HG02938 (cell line): ENCODE data around the gene ACAT1.
"Not testable (repeated sequence)": the region's sequence is repeated elsewhere in the genome, so short reads cannot be mapped to it uniquely, and the experiment has no call there.

Experiments used
- ATAC-seq: cut with Tn5 transposase; IDR thresholded peaks from one replicate; pipeline ENCODE4 v1.9.1; 2021; ENCODE audit warnings: mild to moderate bottlenecking, moderate library complexity; ENCODE audit not compliant: unreplicated experiment

Gene ACAT1

DNA sequence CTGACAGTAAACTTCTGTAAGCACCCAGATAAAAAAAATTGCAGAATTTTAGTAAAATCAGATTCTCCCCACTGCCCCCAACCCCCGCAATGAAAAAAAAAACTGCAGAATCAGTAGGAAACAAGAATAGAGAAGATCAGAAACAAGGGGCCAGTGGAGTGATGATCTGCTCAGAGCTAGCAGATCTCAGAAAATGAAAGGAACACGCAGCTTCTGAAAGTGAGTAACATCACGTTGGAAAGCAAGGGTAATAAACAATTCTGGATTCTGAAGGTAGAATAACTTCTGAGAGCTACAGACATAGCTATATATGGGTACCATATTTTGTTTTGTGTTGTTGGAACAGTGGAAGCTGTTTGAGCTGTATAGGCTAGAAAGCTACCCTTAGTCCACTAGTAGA is 23.2 kb downstream of the ACAT1 start:
- no peak for ATAC-seq

DNA sequence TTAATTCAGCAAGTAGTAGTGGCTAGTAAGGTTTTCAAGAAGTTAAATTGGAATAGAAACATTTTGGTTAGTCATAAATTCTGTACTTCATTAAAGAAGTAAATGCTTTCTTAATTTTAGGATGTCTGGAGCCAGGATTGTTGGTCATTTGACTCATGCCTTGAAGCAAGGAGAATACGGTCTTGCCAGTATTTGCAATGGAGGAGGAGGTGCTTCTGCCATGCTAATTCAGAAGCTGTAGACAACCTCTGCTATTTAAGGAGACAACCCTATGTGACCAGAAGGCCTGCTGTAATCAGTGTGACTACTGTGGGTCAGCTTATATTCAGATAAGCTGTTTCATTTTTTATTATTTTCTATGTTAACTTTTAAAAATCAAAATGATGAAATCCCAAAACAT is 25.8 kb downstream of the ACAT1 start:
- ATAC-seq = no peak

DNA sequence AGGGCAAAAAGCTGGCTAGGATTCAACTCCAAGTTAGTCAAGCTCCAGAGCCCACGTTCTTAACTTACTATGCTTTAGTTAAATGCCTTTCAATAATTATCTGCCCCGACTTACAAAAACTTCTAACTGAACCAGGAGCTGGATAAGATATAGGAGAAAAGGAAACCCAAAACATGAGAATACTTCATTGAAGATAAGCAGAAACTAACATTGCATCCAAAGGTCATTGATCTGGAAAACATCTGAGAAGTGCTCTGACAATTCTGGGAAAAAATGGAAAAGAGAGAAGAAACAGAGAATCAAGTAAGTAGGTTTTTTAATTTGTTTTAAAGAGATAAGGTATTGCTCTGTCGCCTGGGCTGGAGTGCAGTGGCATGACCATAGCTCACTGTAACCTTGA is 27.2 kb downstream of the ACAT1 start:
- ATAC-seq = no peak

DNA sequence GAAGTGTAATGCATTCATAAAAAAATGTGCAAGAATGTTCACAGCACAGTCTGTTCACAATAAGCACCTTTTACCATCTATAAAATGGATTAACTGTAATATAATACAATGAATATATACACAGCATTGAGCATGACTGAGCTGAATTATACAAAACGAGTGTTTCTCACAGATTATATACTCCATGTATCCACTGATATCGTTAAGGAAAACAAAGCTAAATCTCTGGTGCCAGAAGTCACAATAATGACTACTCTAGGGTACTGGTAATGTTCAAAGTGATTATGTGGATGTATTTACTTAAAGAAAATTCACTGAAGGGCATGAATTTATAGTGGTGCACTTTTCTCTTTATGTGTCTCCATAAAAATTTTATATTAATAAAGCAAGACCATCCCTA is 33.2 kb downstream of the ACAT1 start:
- ATAC-seq = no peak

DNA sequence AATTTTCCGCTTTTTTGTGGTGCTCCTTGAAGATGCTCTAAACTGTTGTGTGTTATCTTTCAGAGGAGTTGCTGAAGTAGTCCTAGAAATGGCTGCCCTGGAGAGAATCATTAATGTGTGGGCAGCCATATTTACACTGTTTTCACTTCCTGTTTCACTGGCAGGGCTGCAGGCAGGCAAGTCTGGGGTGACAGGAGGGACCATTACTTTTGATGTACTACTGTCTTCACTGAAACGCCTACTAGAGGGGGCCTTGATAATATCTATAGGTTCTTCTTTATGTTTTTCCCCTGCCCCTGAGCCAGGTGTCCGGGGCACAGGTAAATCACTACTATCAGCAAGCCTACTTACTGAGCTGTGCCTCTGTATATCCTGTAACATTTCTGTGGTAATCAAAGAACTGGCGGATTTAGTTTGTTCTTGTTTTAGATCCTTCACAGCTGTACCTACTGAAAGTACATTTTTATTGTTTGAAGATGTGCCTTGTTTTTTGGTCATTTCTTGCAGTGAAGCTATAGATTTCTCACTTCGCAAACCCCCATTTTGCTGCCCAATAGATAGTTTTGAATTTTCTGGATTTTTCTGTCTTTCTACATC is 39.7 kb downstream of the ACAT1 start:
- ATAC-seq = peak; percentile 99

DNA sequence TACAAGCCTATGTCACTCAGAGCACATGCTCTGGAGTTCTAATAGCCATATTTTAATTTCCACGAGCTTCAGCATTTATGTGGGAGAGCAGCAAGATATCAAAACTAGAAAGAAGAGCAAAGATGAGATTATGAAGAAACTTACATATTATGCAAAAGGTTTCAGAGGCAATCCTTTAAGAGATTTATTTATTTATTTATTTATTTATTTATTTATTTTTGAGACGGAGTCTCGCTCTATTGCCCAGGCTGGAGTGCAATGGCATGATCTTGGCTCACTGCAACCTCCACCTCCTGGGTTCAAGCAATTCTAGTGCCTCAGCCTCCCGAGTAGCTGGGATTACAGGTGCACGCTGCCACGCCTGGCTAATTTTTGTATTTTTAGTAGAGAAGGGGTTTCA is 41.5 kb downstream of the ACAT1 start:
- not testable (repeated sequence) for ATAC-seq

DNA sequence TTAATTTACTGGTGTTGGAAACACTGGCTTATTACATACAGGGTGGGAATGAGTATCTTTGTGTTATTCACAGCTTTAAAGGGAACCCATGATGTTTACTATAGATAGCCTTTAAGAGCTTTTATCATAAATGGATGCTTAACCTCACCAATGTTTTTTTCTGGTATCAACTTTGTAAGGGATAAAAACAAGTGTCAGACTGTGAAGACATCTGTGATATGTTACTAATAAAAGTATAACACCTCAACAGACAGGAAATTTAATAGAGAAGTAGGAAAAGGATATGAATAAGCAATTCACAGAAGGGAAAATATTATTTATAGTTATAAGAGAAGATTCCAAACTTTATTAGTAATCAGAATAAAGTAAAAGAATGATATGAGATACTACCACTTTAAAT is 46.3 kb downstream of the ACAT1 start:
- ATAC-seq = no peak

DNA sequence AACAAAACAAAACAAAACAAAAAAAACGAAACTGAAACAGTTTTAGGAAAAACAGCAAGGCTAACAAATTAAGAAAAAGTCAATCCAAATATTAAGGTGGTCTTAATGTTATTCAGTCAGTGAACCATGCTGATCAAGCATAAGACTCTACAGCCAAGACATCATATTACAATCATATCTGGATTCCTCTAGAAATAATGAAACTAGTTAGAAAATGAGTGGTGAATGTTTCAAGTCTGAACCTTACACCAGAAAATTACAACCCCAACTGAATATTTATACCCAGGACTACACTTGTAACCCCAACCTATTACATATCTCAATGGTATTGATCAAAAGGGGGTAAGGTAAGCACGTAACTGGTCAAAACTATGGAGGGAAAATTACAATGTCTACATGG is 48.8 kb downstream of the ACAT1 start:
- ATAC-seq = no peak

DNA sequence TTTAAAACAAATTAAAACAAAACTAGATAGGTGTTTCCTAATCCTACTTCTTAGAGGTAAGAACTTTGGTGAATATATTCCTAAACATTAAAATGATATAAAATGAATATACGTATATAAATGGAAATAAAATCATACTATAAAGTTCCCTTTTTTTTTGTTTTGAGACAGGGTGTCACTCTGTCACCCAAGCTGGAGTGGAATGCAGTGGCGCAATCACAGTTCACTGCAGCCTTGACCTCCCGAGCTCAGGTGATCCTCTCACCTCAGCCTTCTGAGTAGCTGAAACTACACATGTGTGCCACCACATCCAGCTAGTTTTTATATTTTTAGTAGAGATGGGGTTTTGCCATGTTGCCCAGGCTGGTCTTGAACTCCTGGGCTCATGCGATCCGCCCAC is 56.2 kb downstream of the ACAT1 start:
- ATAC-seq = no peak

DNA sequence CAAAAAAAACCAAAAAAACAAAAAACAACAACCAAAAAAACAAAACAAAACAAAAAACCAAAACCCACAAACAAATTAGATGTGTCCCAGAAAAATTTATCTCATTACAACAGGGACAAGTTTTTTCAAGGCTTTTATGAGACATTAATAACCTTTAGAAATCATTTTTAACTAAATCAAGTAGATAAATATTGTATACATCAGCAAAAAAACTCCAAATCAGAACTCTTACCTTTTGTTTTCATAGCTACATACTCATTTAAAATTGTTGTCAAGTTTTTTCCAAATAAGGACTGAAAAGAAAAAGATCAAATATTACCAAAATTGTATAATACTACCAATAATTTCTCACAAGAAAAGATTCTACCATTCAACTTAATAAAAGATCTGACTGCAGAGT is 72.4 kb downstream of the ACAT1 start:
- ATAC-seq = no peak

DNA sequence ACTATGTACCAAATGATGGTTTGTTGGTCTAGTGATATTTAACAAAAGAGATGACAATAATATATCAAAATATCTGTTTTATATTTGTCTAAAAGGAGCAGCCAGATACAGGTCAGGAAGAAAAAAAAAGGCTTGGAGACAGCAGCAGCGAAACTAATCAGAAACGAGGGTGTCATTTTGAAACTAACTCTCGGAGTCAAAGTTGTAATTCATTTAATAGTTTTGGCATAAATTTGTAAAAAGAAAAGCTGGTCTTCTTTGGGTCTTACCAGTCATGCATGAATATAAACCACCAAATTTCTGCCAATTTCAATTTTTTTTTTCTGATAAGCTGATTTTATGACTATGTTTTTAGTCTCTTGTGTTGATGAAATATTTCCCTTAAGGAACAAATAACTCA is 75.5 kb downstream of the ACAT1 start:
- ATAC-seq = peak; percentile 44
